Measurements from ENCODE around the gene UACA. TPM values are rescaled to one million over a fixed set of nuclear protein-coding genes. Genes with fewer than 3 reads are reported as not detected.

The UACA gene
- total and polyA plus RNA-seq, 9 of the 15 experiments (the other 6 are each of a cell fraction or from before 2014, with no cell fraction given): 0.06 to 0.33 (median 0.15) TPM; not detected in 5

GRCh38 chr15:70761046-70761445, 2.3 kb downstream of the UACA start:
- H3K27me3 ChIP-seq (ENCODE audit: control insufficient read depth in 2 of 2, insufficient read depth in 2 of 2, low read length in 2 of 2): no peaks in the 10 kb centered on the region; a peak in 1 of 5 replicates
- no peaks in the 10 kb centered on the region for H3K9me3 ChIP-seq (replicated peaks; ENCODE audit: control insufficient read depth, insufficient read depth, low read depth, low read length)
- FAIRE-seq (no peak), ATAC-seq (no peak), DNase-seq (ENCODE audit: extremely low read depth in 1 of 4, low spot score in 3 of 4) (no peak)
- H3K36me3 ChIP-seq (ENCODE audit: control insufficient read depth, insufficient read depth, low read length): no peaks in the 10 kb centered on the region
- no peaks in the 10 kb centered on the region for H3K79me2 ChIP-seq (ENCODE audit: control insufficient read depth, insufficient read depth, low read length)
- no TSS peak for BruUV-seq (replicated peaks)
- no peak overlapping the region for H2AFZ ChIP-seq (ENCODE audit: low read depth, low read length)
- no peak overlapping the region for H3K4me2 ChIP-seq (ENCODE audit: insufficient read depth, low read length)
- CTCF ChIA-PET (ENCODE audit: low intra/inter-chr PET ratio): no interaction called here
- 0% methylated on average over 2 of the region's 2 CpGs for WGBS (ENCODE audit: insufficient coverage, low coverage, missing lambda C conversion rate)
- no peak for TF ChIP-seq SP2 (IDR thresholded peaks at IDR 0.05; ENCODE audit: extremely low read depth, low read depth, low read length, poor library complexity, severe bottlenecking)
- no peak for TF ChIP-seq CHD1 (IDR thresholded peaks at IDR 0.05; ENCODE audit: low read length)
- TF ChIP-seq PRPF4 (IDR thresholded peaks at IDR 0.05; ENCODE audit: insufficient read depth, low read depth, low read length, poor library complexity, severe bottlenecking): no peak
- TF ChIP-seq BCL6 (CRISPR knock-in tag; IDR thresholded peaks at IDR 0.05): no peak
- TF ChIP-seq NCOA1 (IDR thresholded peaks at IDR 0.05; ENCODE audit: low read depth): no peak
- no peak for TF ChIP-seq ATF6 (CRISPR knock-in tag; IDR thresholded peaks at IDR 0.05)
- TF ChIP-seq BRF2 (IDR thresholded peaks at IDR 0.05; ENCODE audit: borderline replicate concordance, insufficient read depth, insufficient read length): no peak
- no peak for TF ChIP-seq RFX5 (IDR thresholded peaks at IDR 0.05; ENCODE audit: low read depth, low read length)
- peaks cover 0 to 11% of the 10 kb centered on the region in 2 experiments; a peak in 2 of 5 replicates for H3K4me1 ChIP-seq (replicated peaks in 1 of 2; ENCODE audit: control insufficient read depth in 2 of 2, insufficient read depth in 2 of 2, low read length in 2 of 2)
- H3K9ac ChIP-seq (ENCODE audit: insufficient read depth in 1 of 2, low read depth in 2 of 2, low read length in 2 of 2): no peak overlapping the region
- no peaks in the 10 kb centered on the region for H4K20me1 ChIP-seq (replicated peaks; ENCODE audit: control insufficient read depth, insufficient read depth, low read length)
- H3K4me3 ChIP-seq: no peak overlapping the region
- H3K27ac ChIP-seq (ENCODE audit: extremely low read depth, low read depth, low read length): no peak overlapping the region
- intact Hi-C loops (cut with micrococcal nuclease): no loop called here
- H3K9me1 ChIP-seq (ENCODE audit: control insufficient read depth, insufficient read depth, low read length): peaks cover 3% of the 10 kb centered on the region
- POLR2A ChIA-PET: no interaction called here
- in situ Hi-C loops (cut with MboI): no loop called here

Measured in K562 (cell line).